Sigmoid colon (tissue), 3 donors: ENCODE data around the gene SLC12A4.

Experiments used
- POLR2A ChIP-seq, 2 donors: fragments of 450-650 bp; IDR thresholded peaks; one replicate each; pipeline ENCODE4 v1.6.1; 2016; ENCODE audit warnings: antibody characterized with exemption in 2 of 2, mild to moderate bottlenecking in 2 of 2, moderate library complexity in 2 of 2
- TF ChIP-seq, protein P1 (sequence below), 4 experiments: fragments of 450-650 bp in 3 of 4; fragments of 200-600 bp in 1 of 4; IDR thresholded peaks; one replicate each; pipeline ENCODE4 v1.5.1; 2016 to 2019; ENCODE audit warnings: antibody characterized with exemption in 4 of 4, mild to moderate bottlenecking in 3 of 4, moderate library complexity in 2 of 4

DNA sequence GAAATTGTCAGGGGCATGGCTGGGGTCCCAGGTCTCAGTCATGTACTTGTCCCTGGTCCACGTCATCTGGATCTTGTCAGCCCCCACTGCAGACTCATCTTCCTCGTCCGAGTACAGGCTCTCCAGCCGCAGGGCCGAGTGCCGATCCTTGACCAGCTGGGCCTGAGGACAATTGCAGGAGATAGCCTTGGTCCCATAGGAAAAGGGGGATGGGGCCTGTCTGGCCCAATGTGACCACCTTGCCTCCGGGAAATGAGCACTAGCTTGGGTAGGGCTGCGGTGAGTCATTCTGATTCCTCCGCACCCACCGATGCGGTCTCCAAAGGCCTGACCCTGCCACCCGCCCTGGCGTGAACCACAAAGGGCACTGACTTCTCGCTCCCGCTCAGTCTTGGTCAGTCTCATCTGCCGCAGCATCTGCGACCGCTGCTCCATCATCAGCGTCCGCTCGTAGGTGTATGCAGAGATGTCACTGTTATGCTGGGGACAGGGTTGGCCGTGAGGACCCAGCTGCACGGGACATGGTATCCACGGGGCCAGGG lies 23.0 kb downstream of the SLC12A4 start:
- TF ChIP-seq POLR2A (IDR thresholded peaks at IDR 0.05), result no peak
- TF ChIP-seq, protein P1, sequence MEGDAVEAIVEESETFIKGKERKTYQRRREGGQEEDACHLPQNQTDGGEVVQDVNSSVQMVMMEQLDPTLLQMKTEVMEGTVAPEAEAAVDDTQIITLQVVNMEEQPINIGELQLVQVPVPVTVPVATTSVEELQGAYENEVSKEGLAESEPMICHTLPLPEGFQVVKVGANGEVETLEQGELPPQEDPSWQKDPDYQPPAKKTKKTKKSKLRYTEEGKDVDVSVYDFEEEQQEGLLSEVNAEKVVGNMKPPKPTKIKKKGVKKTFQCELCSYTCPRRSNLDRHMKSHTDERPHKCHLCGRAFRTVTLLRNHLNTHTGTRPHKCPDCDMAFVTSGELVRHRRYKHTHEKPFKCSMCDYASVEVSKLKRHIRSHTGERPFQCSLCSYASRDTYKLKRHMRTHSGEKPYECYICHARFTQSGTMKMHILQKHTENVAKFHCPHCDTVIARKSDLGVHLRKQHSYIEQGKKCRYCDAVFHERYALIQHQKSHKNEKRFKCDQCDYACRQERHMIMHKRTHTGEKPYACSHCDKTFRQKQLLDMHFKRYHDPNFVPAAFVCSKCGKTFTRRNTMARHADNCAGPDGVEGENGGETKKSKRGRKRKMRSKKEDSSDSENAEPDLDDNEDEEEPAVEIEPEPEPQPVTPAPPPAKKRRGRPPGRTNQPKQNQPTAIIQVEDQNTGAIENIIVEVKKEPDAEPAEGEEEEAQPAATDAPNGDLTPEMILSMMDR (IDR thresholded peaks at IDR 0.05), result no peak
